ENCODE measurements around the gene ZNRF3.
"Not testable (repeated sequence)": the region's sequence is repeated elsewhere in the genome, so short reads cannot be mapped to it uniquely, and the experiment has no call there.

ZNRF3 gene

DNA sequence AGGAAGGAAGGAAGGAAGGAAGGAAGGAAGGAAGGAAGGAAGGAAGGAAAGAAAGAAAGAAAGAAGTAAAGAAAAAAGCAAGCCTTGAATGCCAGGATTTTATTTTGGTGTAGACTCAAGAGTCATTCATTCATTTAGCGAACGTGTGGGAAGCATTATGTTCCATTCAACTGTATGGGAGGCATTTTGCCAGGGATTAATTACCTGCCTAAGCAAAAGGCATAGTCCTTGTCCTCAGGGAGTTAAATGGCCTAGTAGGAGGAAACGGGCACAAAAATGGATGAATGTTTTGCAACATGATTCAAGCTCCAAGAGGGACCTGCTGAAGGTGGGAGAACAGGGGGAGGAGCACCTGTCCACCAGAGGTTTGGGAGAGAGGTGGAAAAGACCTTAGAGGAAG lies 16.2 kb upstream of the ZNRF3 start:
- Histone ChIP-seq H3K4me1 (ENCODE audit: control insufficient read depth in 2 of 2, insufficient read depth in 1 of 2, low read depth in 1 of 2, low read length in 2 of 2) (no peaks in the 10 kb centered on the region), H2BK12ac (ENCODE audit: low read length) (no peak overlapping the region), H3K79me1 (ENCODE audit: low read depth, low read length) (no peaks in the 10 kb centered on the region), H3K4ac (ENCODE audit: low read length) (no peak overlapping the region), H3K18ac (ENCODE audit: low read length) (no peak overlapping the region), H3K23ac (ENCODE audit: low read depth, low read length, poor library complexity) (no peak overlapping the region), H3K27me3 (ENCODE audit: control insufficient read depth in 3 of 3, insufficient read depth in 3 of 3, low read depth in 1 of 3, low read length in 3 of 3) (no peaks in the 10 kb centered on the region), H2AFZ (ENCODE audit: low read length) (no peak overlapping the region), H3K36me3 (replicated peaks in 1 of 2; ENCODE audit: control insufficient read depth in 2 of 2, insufficient read depth in 2 of 2, low read length in 2 of 2) (no peaks in the 10 kb centered on the region), H3K4me3 (ENCODE audit: low read length in 2 of 2) (no peak overlapping the region), H3K14ac (ENCODE audit: low read length) (no peak overlapping the region), H2AK5ac (ENCODE audit: low read depth, low read length) (no peak overlapping the region), H4K91ac (ENCODE audit: low read depth, low read length, poor library complexity) (no peak overlapping the region), H3K27ac (replicated peaks; ENCODE audit: low read length) (no peak overlapping the region), H3K9ac (ENCODE audit: low read depth, low read length, poor library complexity) (no peak overlapping the region), H3K4me2 (ENCODE audit: insufficient read depth, low read length, poor library complexity, severe bottlenecking) (no peak overlapping the region), H2BK15ac (ENCODE audit: low read length) (no peak overlapping the region), H2BK120ac (ENCODE audit: low read depth, low read length) (no peak overlapping the region), H3K9me3 (replicated peaks in 1 of 2; ENCODE audit: control insufficient read depth in 2 of 2, insufficient read depth in 1 of 2, low read depth in 1 of 2, low read length in 2 of 2) (no peaks in the 10 kb centered on the region), H4K8ac (ENCODE audit: low read depth, low read length) (no peak overlapping the region), H2BK5ac (ENCODE audit: low read length) (no peak overlapping the region)
- no peak for DNase-seq (ENCODE audit: low spot score)
- WGBS, 2 donors (ENCODE audit: extremely low coverage in 2 of 2, insufficient read length in 2 of 2, insufficient replicate concordance in 1 of 2): no CpG with 5 or more reads among the region's 3 CpGs

DNA sequence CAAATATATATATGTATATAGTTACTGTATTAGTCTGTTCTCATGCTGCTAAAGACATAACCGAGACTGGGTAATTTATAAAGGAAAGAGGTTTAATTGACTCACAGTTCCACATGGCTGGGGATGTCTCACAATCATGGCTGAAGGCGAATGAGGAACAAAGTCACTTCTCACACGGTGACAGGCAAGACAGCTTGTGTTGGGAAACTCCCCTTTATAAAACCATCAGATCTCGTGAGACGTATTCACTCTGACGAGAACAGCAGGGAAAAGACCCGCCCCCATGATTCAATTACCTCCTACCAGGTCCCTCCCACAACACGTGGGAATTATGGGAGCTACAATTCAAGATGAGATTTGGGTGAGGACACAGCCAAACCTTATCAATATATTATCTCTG lies 15.0 kb upstream of the ZNRF3 start:
- WGBS, 2 donors (ENCODE audit: extremely low coverage in 2 of 2, insufficient read length in 2 of 2, insufficient replicate concordance in 1 of 2): no CpG with 5 or more reads among the region's 8 CpGs
- not testable (repeated sequence) for H3K23ac ChIP-seq (ENCODE audit: low read depth, low read length, poor library complexity); H3K4me2 ChIP-seq (ENCODE audit: insufficient read depth, low read length, poor library complexity, severe bottlenecking)

DNA sequence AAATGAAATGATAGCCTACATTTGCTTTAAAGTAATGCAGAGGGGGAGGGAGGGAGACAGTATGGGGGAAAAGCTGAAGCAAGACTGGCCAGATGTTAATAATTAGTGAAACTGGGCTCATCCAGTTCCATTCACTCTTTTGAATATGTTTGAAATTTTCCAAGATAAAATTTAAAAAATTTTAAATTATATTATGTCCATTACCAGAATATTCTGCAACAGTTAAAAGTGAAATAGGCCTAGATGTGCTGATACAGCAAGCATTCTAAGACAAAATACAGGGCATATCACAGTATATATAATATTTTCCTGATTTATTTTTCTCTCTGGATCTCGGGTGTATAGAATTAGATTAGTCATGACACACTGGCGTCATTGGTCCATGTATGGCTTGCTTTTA lies 13.6 kb upstream of the ZNRF3 start:
- Histone ChIP-seq H3K4me1 (ENCODE audit: control insufficient read depth in 2 of 2, insufficient read depth in 1 of 2, low read depth in 1 of 2, low read length in 2 of 2) (peaks cover 0 to 2% of the 10 kb centered on the region in 2 donors), H3K9ac (ENCODE audit: low read depth, low read length, poor library complexity) (no peak overlapping the region), H3K9me3 (replicated peaks in 1 of 2; ENCODE audit: control insufficient read depth in 2 of 2, insufficient read depth in 1 of 2, low read depth in 1 of 2, low read length in 2 of 2) (no peaks in the 10 kb centered on the region), H3K4me2 (ENCODE audit: insufficient read depth, low read length, poor library complexity, severe bottlenecking) (no peak overlapping the region), H3K36me3 (replicated peaks in 1 of 2; ENCODE audit: control insufficient read depth in 2 of 2, insufficient read depth in 2 of 2, low read length in 2 of 2) (no peaks in the 10 kb centered on the region), H2AFZ (ENCODE audit: low read length) (no peak overlapping the region), H3K27ac (replicated peaks; ENCODE audit: low read length) (no peak overlapping the region), H3K4me3 (ENCODE audit: low read length in 2 of 2) (no peak overlapping the region), H2BK5ac (ENCODE audit: low read length) (no peak overlapping the region), H2BK12ac (ENCODE audit: low read length) (no peak overlapping the region), H4K8ac (ENCODE audit: low read depth, low read length) (no peak overlapping the region), H3K27me3 (ENCODE audit: control insufficient read depth in 3 of 3, insufficient read depth in 3 of 3, low read depth in 1 of 3, low read length in 3 of 3) (no peaks in the 10 kb centered on the region), H3K23ac (ENCODE audit: low read depth, low read length, poor library complexity) (no peak overlapping the region), H2BK120ac (ENCODE audit: low read depth, low read length) (no peak overlapping the region), H2BK15ac (ENCODE audit: low read length) (no peak overlapping the region), H3K79me1 (ENCODE audit: low read depth, low read length) (no peaks in the 10 kb centered on the region), H3K4ac (ENCODE audit: low read length) (no peak overlapping the region), H2AK5ac (ENCODE audit: low read depth, low read length) (no peak overlapping the region), H4K91ac (ENCODE audit: low read depth, low read length, poor library complexity) (no peak overlapping the region), H3K14ac (ENCODE audit: low read length) (no peak overlapping the region), H3K18ac (ENCODE audit: low read length) (no peak overlapping the region)
- no CpG with 5 or more reads among the region's 2 CpGs for WGBS, 2 donors (ENCODE audit: extremely low coverage in 2 of 2, insufficient read length in 2 of 2, insufficient replicate concordance in 1 of 2)
- no peak for DNase-seq (ENCODE audit: low spot score)

More for the DNA sequence above, 15.0 kb upstream of the ZNRF3 start:
- not testable (repeated sequence) for H3K27me3 ChIP-seq (ENCODE audit: control insufficient read depth in 3 of 3, insufficient read depth in 3 of 3, low read depth in 1 of 3, low read length in 3 of 3); H2BK15ac ChIP-seq (ENCODE audit: low read length); H3K14ac ChIP-seq (ENCODE audit: low read length); H3K36me3 ChIP-seq (replicated peaks in 1 of 2; ENCODE audit: control insufficient read depth in 2 of 2, insufficient read depth in 2 of 2, low read length in 2 of 2); H3K79me1 ChIP-seq (ENCODE audit: low read depth, low read length); H3K9me3 ChIP-seq (replicated peaks in 1 of 2; ENCODE audit: control insufficient read depth in 2 of 2, insufficient read depth in 1 of 2, low read depth in 1 of 2, low read length in 2 of 2); DNase-seq (ENCODE audit: low spot score); H3K27ac ChIP-seq (replicated peaks; ENCODE audit: low read length); H3K4ac ChIP-seq (ENCODE audit: low read length); H3K4me1 ChIP-seq (ENCODE audit: control insufficient read depth in 2 of 2, insufficient read depth in 1 of 2, low read depth in 1 of 2, low read length in 2 of 2); H4K91ac ChIP-seq (ENCODE audit: low read depth, low read length, poor library complexity); H2AFZ ChIP-seq (ENCODE audit: low read length); H3K4me3 ChIP-seq (ENCODE audit: low read length in 2 of 2); H4K8ac ChIP-seq (ENCODE audit: low read depth, low read length); H2BK5ac ChIP-seq (ENCODE audit: low read length); H2AK5ac ChIP-seq (ENCODE audit: low read depth, low read length); H3K9ac ChIP-seq (ENCODE audit: low read depth, low read length, poor library complexity); H2BK120ac ChIP-seq (ENCODE audit: low read depth, low read length); H3K18ac ChIP-seq (ENCODE audit: low read length); H2BK12ac ChIP-seq (ENCODE audit: low read length)

DNA sequence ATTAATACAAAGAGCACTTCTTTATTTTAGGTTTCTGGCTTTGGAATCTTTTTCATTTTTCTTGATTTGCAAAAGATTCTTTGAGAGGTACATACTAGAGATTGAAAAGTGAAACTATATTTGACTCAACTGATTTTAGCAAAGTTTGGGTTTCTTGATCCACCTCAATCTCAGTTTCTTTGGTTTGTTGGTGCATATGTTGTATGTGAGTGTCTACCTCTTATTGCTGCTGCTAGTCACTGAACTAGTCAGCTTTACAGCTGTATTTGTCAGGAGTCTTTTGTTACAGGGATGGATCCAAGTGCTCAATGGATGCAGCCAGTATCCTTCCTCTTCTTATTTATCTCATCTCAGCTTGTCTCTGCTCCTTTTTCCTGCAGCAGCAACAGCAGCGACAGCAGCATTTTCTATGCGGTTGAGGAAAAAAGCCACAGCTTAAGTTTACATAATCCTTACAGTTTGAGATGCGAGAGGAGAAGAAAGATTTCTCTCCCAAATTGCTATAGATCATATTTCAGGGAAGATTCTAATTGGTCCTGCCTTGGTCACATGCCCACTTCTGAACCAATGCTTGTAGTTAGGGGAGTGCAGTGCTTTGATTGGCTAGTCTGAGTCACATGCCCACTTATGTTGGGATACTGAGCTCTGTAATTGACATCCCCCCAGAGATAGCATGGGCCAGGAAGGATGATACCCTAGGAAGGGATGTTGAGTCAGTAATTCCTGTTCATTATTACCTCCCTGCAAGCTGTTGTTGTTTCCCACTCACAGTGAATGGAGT lies 10.0 kb upstream of the ZNRF3 start:
- H2BK5ac ChIP-seq (ENCODE audit: low read length): no peak overlapping the region
- H4K91ac ChIP-seq (ENCODE audit: low read depth, low read length, poor library complexity): no peak overlapping the region
- no peak overlapping the region for H3K4ac ChIP-seq (ENCODE audit: low read length)
- H2BK120ac ChIP-seq (ENCODE audit: low read depth, low read length): no peak overlapping the region
- no peak for DNase-seq (ENCODE audit: low spot score)
- no peaks in the 10 kb centered on the region for H3K27me3 ChIP-seq (ENCODE audit: control insufficient read depth in 3 of 3, insufficient read depth in 3 of 3, low read depth in 1 of 3, low read length in 3 of 3)
- no peak overlapping the region for H3K27ac ChIP-seq (replicated peaks; ENCODE audit: low read length)
- no peak overlapping the region for H3K18ac ChIP-seq (ENCODE audit: low read length)
- H3K14ac ChIP-seq (ENCODE audit: low read length): no peak overlapping the region
- no peak overlapping the region for H3K23ac ChIP-seq (ENCODE audit: low read depth, low read length, poor library complexity)
- H2BK15ac ChIP-seq (ENCODE audit: low read length): no peak overlapping the region
- no peaks in the 10 kb centered on the region for H3K9me3 ChIP-seq (replicated peaks in 1 of 2; ENCODE audit: control insufficient read depth in 2 of 2, insufficient read depth in 1 of 2, low read depth in 1 of 2, low read length in 2 of 2)
- H3K9ac ChIP-seq (ENCODE audit: low read depth, low read length, poor library complexity): no peak overlapping the region
- no peaks in the 10 kb centered on the region for H3K79me1 ChIP-seq (ENCODE audit: low read depth, low read length)
- WGBS, 2 donors (ENCODE audit: extremely low coverage in 2 of 2, insufficient read length in 2 of 2, insufficient replicate concordance in 1 of 2): no CpG with 5 or more reads among the region's 3 CpGs
- H2AFZ ChIP-seq (ENCODE audit: low read length): peak overlapping the region; percentile 64
- H3K4me2 ChIP-seq (ENCODE audit: insufficient read depth, low read length, poor library complexity, severe bottlenecking): no peak overlapping the region
- no peak overlapping the region for H2AK5ac ChIP-seq (ENCODE audit: low read depth, low read length)
- no peak overlapping the region for H4K8ac ChIP-seq (ENCODE audit: low read depth, low read length)
- peaks cover 0 to 2% of the 10 kb centered on the region in 2 donors for H3K4me1 ChIP-seq (ENCODE audit: control insufficient read depth in 2 of 2, insufficient read depth in 1 of 2, low read depth in 1 of 2, low read length in 2 of 2)
- H3K36me3 ChIP-seq (replicated peaks in 1 of 2; ENCODE audit: control insufficient read depth in 2 of 2, insufficient read depth in 2 of 2, low read length in 2 of 2): no peaks in the 10 kb centered on the region
- H2BK12ac ChIP-seq (ENCODE audit: low read length): no peak overlapping the region
- no peak overlapping the region for H3K4me3 ChIP-seq (ENCODE audit: low read length in 2 of 2)
